Esophagus squamous epithelium (tissue), 5 donors: ENCODE data around the gene SLC27A2. TPM values are rescaled to one million over a fixed set of nuclear protein-coding genes. Genes with fewer than 3 reads are reported as not detected.

Experiments used
- DNase-seq: peaks from one replicate; lab custom pipeline; 2025; lab: John Stamatoyannopoulos, UW
- H3K27ac ChIP-seq, 4 donors: fragments of 200-600 bp; sonication (generic); one replicate each; pipeline ENCODE4 v1.5.1; 2016 to 2019; ENCODE audit warnings: mild to moderate bottlenecking in 1 of 4
- H3K27me3 ChIP-seq, 4 donors: fragments of 200-600 bp; sonication (generic); 1 replicate in 3 of 4; 2 replicates in 1 of 4; pipeline versions ENCODE4 v1.5.1 to v1.6.0; 2017 to 2021; ENCODE audit warnings: antibody characterized with exemption in 1 of 4
- H3K36me3 ChIP-seq, 3 donors: fragments of 200-600 bp; sonication (generic); one replicate each; pipeline ENCODE4 v1.5.1; 2016 to 2019
- H3K4me1 ChIP-seq, 3 donors: fragments of 200-600 bp; sonication (generic); one replicate each; pipeline ENCODE4 v1.5.1; 2017 to 2019
- H3K4me3 ChIP-seq, 4 donors: fragments of 200-600 bp; sonication (generic); 1 replicate in 3 of 4; 2 replicates in 1 of 4; pipeline ENCODE4 v1.5.1; 2016 to 2019; ENCODE audit warnings: mild to moderate bottlenecking in 2 of 4, moderate library complexity in 1 of 4
- H3K9me3 ChIP-seq, 3 donors: fragments of 200-600 bp; sonication (generic); one replicate each; pipeline ENCODE4 v1.5.1; 2016 to 2019
- CTCF ChIP-seq, 6 experiments: fragments of 450-650 bp in 4 of 6; fragments of 200-600 bp in 2 of 6; sonication (generic) in 2 of 6; IDR thresholded peaks; one replicate each; pipeline ENCODE4 v1.5.1; 2016 to 2019; ENCODE audit warnings: antibody characterized with exemption in 6 of 6, mild to moderate bottlenecking in 4 of 6, moderate library complexity in 4 of 6
- POLR2A ChIP-seq, 4 donors: fragments of 450-650 bp; IDR thresholded peaks; one replicate each; pipeline ENCODE4 v1.6.1; 2017; ENCODE audit warnings: antibody characterized with exemption in 4 of 4, mild to moderate bottlenecking in 4 of 4, moderate library complexity in 3 of 4
- WGBS, 2 donors: methylation state at CpG; one replicate each; pipeline ENCODE4 v1.1.5; 2018; 5-methylcytosine and 5-hydroxymethylcytosine counted together
- intact Hi-C: fragments of 100-400 bp; cut with DNase I; formaldehyde crosslinking; loops from one replicate; pipeline ENCODE4 v1.15.0; 2022
- total RNA-seq, 4 donors: library from RNA; depleted of rRNA; stranded (reverse); fragments of >200 nt; gene quantifications; one replicate each; pipeline ENCODE4 v1.1.0, GENCODE V29; 2016
- donor health status: DM: yes; HTN: yes; CAD: no.

The SLC27A2 gene
- total RNA-seq, 4 donors from 2014 or later = 2.2 to 9.4 (median 3.8) TPM

- H3K36me3 ChIP-seq = no peaks in the 10 kb centered on the region
- no peak for DNase-seq
- no peak overlapping the region for H3K27ac ChIP-seq
- no peaks in the 10 kb centered on the region for H3K27me3 ChIP-seq
- TF ChIP-seq POLR2A (IDR thresholded peaks at IDR 0.05) (no peak), CTCF (IDR thresholded peaks at IDR 0.05) (no peak)
- no peaks in the 10 kb centered on the region for H3K9me3 ChIP-seq
- intact Hi-C loops = no loop called here
- peaks cover 0 to 10% (median 0%) of the 10 kb centered on the region in 3 donors for H3K4me1 ChIP-seq
- H3K4me3 ChIP-seq = no peak overlapping the region
Observed at GRCh38 chr15:50189633-50190032, 7.6 kb downstream of the SLC27A2 start.

- intact Hi-C loops = no loop called here
- Histone ChIP-seq H3K36me3 (no peaks in the 10 kb centered on the region), H3K27ac (no peak overlapping the region), H3K9me3 (no peaks in the 10 kb centered on the region), H3K4me3 (no peak overlapping the region), H3K27me3 (no peaks in the 10 kb centered on the region), H3K4me1 (peaks cover 0 to 10% (median 0%) of the 10 kb centered on the region in 3 donors)
- TF ChIP-seq POLR2A (IDR thresholded peaks at IDR 0.05) (no peak), CTCF (IDR thresholded peaks at IDR 0.05) (no peak)
- DNase-seq = no peak
Observed at GRCh38 chr15:50190166-50190570, 8.2 kb downstream of the SLC27A2 start.

- Histone ChIP-seq H3K27ac (no peak overlapping the region), H3K27me3 (no peaks in the 10 kb centered on the region), H3K36me3 (no peaks in the 10 kb centered on the region), H3K4me1 (peaks cover 0 to 10% (median 0%) of the 10 kb centered on the region in 3 donors), H3K9me3 (no peaks in the 10 kb centered on the region), H3K4me3 (no peak overlapping the region)
- no peak for DNase-seq
- TF ChIP-seq CTCF (IDR thresholded peaks at IDR 0.05) (no peak), POLR2A (IDR thresholded peaks at IDR 0.05) (no peak)
- WGBS, 2 donors = 30 to 47% methylated on average over 1 of the region's 1 CpG
- intact Hi-C loops = no loop called here
Observed at GRCh38 chr15:50190723-50191122, 8.7 kb downstream of the SLC27A2 start.

GRCh38 chr15:50192164-50192563, 10.2 kb downstream of the SLC27A2 start:
- no peaks in the 10 kb centered on the region for H3K9me3 ChIP-seq
- intact Hi-C loops = no loop called here
- H3K36me3 ChIP-seq = no peaks in the 10 kb centered on the region
- no peak for TF ChIP-seq POLR2A (IDR thresholded peaks at IDR 0.05)
- no peak for TF ChIP-seq CTCF (IDR thresholded peaks at IDR 0.05)
- 90 to 95% methylated on average over 1 of the region's 1 CpG for WGBS, 2 donors
- peaks cover 0 to 10% (median 0%) of the 10 kb centered on the region in 3 donors for H3K4me1 ChIP-seq
- H3K27me3 ChIP-seq = no peaks in the 10 kb centered on the region
- H3K27ac ChIP-seq = no peak overlapping the region
- no peak overlapping the region for H3K4me3 ChIP-seq
- DNase-seq = no peak

GRCh38 chr15:50192926-50193620, 11.1 kb downstream of the SLC27A2 start:
- no peaks in the 10 kb centered on the region for H3K36me3 ChIP-seq
- DNase-seq = no peak
- peaks cover 0 to 10% (median 0%) of the 10 kb centered on the region in 3 donors for H3K4me1 ChIP-seq
- intact Hi-C loops = no loop called here
- H3K4me3 ChIP-seq = no peak overlapping the region
- no peaks in the 10 kb centered on the region for H3K27me3 ChIP-seq
- H3K9me3 ChIP-seq = no peaks in the 10 kb centered on the region
- no peak overlapping the region for H3K27ac ChIP-seq
- TF ChIP-seq CTCF (IDR thresholded peaks at IDR 0.05) (no peak), POLR2A (IDR thresholded peaks at IDR 0.05) (no peak)
- 32 to 52% methylated on average over 6 of the region's 6 CpGs for WGBS, 2 donors
